IPS-15b (cell line): ENCODE results near the gene LMBR1.

Experiments used
- H3K27me3 ChIP-seq: one replicate; pipeline ENCODE4 v1.6.1; 2013; ENCODE audit warnings: low read length; ENCODE audit not compliant: control insufficient read depth, insufficient read depth
- H3K36me3 ChIP-seq: one replicate; pipeline ENCODE4 v1.6.1; 2013; ENCODE audit warnings: low read length; ENCODE audit not compliant: control insufficient read depth, insufficient read depth
- H3K4me1 ChIP-seq: one replicate; pipeline ENCODE4 v1.6.1; 2013; ENCODE audit warnings: mild to moderate bottlenecking, low read length; ENCODE audit not compliant: control insufficient read depth, insufficient read depth
- H3K4me3 ChIP-seq: one replicate; pipeline ENCODE4 v1.5.1; 2013; ENCODE audit warnings: low read depth, low read length
- H3K9ac ChIP-seq: one replicate; pipeline ENCODE4 v1.6.1; 2013; ENCODE audit warnings: low read depth, mild to moderate bottlenecking, low read length
- H3K9me3 ChIP-seq: one replicate; pipeline ENCODE4 v1.6.1; 2013; ENCODE audit warnings: mild to moderate bottlenecking, low read length; ENCODE audit not compliant: control insufficient read depth, insufficient read depth

The LMBR1 gene

GRCh38 chr7:156746891-156747290 is 146.1 kb downstream of the LMBR1 start:
- H3K9me3 ChIP-seq = no peaks in the 10 kb centered on the region
- no peaks in the 10 kb centered on the region for H3K27me3 ChIP-seq
- no peaks in the 10 kb centered on the region for H3K36me3 ChIP-seq
- H3K9ac ChIP-seq = no peak overlapping the region
- H3K4me3 ChIP-seq = no peak overlapping the region
- H3K4me1 ChIP-seq = no peaks in the 10 kb centered on the region

DNA sequence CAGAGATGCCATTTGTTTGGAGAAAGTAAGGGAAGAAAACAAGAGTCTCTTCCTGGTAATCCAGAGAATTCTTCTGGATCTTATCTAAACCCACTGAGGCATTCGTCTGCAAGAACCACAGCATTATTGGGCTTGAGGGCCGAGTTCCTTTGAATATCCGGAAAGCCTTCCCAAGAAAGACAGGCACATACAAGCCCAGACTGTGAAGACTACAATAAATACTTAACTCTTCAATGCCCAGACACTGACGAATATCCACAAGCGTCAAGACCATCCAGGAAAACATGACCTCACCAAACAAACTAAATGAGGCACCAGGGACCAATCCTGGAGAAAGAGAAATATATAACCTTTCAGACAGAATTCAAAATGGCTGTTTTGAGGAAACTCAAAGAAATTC is 153.4 kb downstream of the LMBR1 start:
- H3K4me1 ChIP-seq = no peaks in the 10 kb centered on the region
- no peaks in the 10 kb centered on the region for H3K36me3 ChIP-seq
- no peaks in the 10 kb centered on the region for H3K9me3 ChIP-seq
- H3K9ac ChIP-seq = no peak overlapping the region
- no peak overlapping the region for H3K4me3 ChIP-seq
- no peaks in the 10 kb centered on the region for H3K27me3 ChIP-seq

DNA sequence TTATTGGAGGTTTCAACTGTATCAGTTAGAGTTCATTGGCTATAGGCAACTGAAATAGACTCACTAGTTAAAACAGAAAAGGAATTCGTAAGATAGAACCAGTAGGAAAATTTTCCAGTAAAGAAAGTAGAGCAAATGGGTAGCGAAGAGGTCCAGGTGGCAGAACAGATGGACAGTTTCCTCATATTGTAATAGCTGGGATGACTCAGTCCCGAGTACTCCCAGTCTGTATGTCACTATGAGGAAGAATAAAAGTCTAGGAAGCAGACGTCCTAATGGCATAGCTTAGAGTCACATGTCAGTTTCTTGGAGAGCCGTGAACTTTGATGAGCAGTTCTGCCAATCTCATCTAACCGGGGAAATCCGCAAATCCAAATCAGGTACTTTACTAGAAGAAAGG is 157.1 kb downstream of the LMBR1 start:
- H3K4me3 ChIP-seq = no peak overlapping the region
- H3K9me3 ChIP-seq = no peaks in the 10 kb centered on the region
- H3K9ac ChIP-seq = no peak overlapping the region
- H3K36me3 ChIP-seq = no peaks in the 10 kb centered on the region
- no peaks in the 10 kb centered on the region for H3K27me3 ChIP-seq
- no peaks in the 10 kb centered on the region for H3K4me1 ChIP-seq

DNA sequence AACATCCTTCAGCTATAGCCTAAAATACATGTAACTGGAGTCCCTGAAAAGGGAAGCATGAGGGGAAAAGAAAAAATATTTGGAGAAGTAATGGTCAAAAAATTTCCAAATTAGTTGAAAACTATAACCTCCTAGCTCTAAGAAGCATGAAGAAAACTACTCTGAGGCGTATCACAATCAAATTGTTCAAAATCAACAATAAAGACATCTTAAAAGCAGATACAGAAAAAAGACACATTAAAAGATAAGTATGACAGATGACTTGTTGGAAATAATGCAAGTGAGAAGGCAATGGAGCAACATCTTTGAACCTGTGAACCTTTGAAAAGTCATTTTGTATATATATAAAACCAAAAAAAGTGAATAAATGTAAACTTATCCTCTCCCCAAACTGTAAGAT is 159.3 kb downstream of the LMBR1 start:
- Histone ChIP-seq H3K27me3 (no peaks in the 10 kb centered on the region), H3K9me3 (no peaks in the 10 kb centered on the region), H3K9ac (no peak overlapping the region), H3K36me3 (no peaks in the 10 kb centered on the region), H3K4me1 (no peaks in the 10 kb centered on the region), H3K4me3 (no peak overlapping the region)

DNA sequence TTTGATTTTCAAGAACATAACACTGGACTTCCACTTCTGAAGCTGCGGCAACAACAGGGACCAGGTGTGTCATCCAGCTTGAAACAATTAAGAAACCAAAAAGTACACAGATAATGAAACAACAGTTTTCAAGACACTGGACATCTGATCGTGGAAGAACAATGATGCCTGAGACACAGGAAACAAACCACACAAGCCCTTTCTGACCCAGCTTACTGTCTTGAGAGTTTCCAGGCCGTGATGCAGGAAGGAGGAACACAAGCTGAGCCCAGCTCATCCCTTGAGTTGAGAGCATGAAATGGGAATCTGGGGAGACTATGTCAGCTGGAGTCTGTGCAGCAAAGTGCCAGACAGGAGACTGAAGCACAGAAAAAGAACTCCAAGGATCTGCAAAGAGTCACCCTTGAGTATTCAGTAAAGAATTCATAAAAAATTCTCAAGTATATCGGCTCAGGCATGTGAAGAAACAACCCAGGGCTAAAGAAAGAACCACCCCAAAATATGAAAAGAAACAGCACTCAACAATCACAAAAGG is 160.8 kb downstream of the LMBR1 start:
- no peaks in the 10 kb centered on the region for H3K4me1 ChIP-seq
- H3K9ac ChIP-seq = no peak overlapping the region
- no peaks in the 10 kb centered on the region for H3K27me3 ChIP-seq
- H3K36me3 ChIP-seq = no peaks in the 10 kb centered on the region
- no peaks in the 10 kb centered on the region for H3K9me3 ChIP-seq
- H3K4me3 ChIP-seq = no peak overlapping the region

DNA sequence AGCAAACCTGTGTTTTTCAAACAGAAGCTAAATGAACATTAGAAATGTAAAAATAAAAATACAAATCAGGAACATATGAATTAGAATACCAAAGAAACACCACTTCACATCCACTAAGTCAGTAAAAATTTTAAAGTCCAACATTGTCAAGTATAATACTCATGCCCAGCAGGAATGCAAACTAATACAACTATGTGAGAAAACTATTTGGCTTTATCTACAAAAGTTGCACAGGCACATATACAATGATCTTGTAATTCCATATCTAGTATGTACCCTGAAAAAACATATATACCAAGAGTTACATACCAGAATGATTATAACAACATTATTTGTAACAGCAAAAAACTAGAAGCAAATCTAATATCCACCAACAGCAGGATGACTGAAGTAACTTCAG is 161.3 kb downstream of the LMBR1 start:
- H3K4me1 ChIP-seq = no peaks in the 10 kb centered on the region
- no peaks in the 10 kb centered on the region for H3K36me3 ChIP-seq
- no peak overlapping the region for H3K9ac ChIP-seq
- H3K9me3 ChIP-seq = no peaks in the 10 kb centered on the region
- H3K27me3 ChIP-seq = no peaks in the 10 kb centered on the region
- no peak overlapping the region for H3K4me3 ChIP-seq

- H3K27me3 ChIP-seq = no peaks in the 10 kb centered on the region
- no peak overlapping the region for H3K4me3 ChIP-seq
Measured at GRCh38 chr7:156725936-156726335, 167.0 kb downstream of the LMBR1 start.

DNA sequence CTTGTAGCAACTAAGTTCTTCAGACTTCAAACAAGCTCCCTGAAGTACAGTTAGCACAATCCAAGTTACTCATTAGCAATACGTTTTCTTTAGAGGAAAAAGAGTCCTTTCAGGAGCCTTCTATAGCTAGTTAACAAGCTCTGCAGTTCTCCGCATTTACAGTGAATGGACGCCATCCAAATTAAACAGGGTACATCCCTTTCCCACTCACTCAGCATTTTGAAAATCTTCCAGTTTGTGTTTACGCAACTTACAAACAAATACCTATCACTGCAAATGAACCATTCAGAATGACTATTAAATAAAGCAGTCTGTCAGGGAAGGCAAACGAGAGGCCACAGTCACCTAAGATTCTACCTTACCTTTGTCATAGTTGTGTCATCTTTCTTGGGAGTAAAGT is 167.9 kb downstream of the LMBR1 start:
- H3K36me3 ChIP-seq = no peaks in the 10 kb centered on the region
- H3K9ac ChIP-seq = no peak overlapping the region
- no peaks in the 10 kb centered on the region for H3K4me1 ChIP-seq
- no peaks in the 10 kb centered on the region for H3K9me3 ChIP-seq
- H3K27me3 ChIP-seq = no peaks in the 10 kb centered on the region
- no peak overlapping the region for H3K4me3 ChIP-seq

More at GRCh38 chr7:156725936-156726335, 167.0 kb downstream of the LMBR1 start:
- Histone ChIP-seq H3K4me1 (no peaks in the 10 kb centered on the region), H3K36me3 (no peaks in the 10 kb centered on the region), H3K9ac (no peak overlapping the region), H3K9me3 (no peaks in the 10 kb centered on the region)

DNA sequence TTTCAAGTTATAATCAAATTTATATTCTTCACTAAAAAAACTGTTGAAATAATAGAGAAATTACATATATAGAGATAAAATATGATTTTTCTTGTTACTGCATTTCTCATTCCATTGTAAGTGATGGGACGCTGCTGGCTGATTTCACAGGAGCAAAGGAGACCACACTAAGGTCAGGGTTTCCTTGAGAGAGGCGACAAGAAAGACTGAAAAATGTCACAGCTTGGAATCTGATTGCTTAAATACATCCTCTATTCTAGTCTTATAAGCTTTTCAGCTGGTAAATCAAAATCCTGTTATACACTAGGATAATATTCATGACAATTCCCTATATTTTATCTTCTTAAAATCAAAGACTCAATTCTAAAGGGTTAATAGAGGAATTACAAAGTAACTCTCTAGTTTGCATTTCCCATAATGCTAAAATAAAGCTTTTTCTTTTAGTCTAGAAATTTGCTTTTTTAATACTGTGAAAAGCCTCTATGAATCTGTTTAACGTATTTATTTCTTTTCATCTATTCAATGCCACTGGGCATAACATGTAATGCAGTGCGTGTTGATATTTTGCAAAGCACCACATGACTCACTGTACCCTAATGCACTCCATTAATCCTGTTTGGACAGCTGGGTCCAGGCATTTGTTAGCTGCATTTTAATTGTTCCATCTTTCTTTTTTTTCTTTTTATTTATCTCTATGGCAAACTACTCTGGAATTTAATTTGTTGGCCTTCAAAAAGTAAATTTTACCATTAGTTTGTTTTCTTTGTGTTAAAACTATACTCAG is 170.7 kb downstream of the LMBR1 start:
- H3K4me1 ChIP-seq = no peaks in the 10 kb centered on the region
- no peaks in the 10 kb centered on the region for H3K9me3 ChIP-seq
- H3K27me3 ChIP-seq = no peaks in the 10 kb centered on the region
- H3K9ac ChIP-seq = no peak overlapping the region
- H3K36me3 ChIP-seq = no peaks in the 10 kb centered on the region
- H3K4me3 ChIP-seq = no peak overlapping the region

GRCh38 chr7:156703773-156704482 is 189.1 kb downstream of the LMBR1 start:
- H3K27me3 ChIP-seq = no peaks in the 10 kb centered on the region
- H3K36me3 ChIP-seq = peaks cover 4% of the 10 kb centered on the region
- no peaks in the 10 kb centered on the region for H3K4me1 ChIP-seq
- H3K9me3 ChIP-seq = no peaks in the 10 kb centered on the region
- H3K9ac ChIP-seq = no peak overlapping the region
- H3K4me3 ChIP-seq = no peak overlapping the region

- H3K9me3 ChIP-seq = no peaks in the 10 kb centered on the region
- no peaks in the 10 kb centered on the region for H3K4me1 ChIP-seq
Measured at GRCh38 chr7:156703209-156703608, 189.8 kb downstream of the LMBR1 start.

DNA sequence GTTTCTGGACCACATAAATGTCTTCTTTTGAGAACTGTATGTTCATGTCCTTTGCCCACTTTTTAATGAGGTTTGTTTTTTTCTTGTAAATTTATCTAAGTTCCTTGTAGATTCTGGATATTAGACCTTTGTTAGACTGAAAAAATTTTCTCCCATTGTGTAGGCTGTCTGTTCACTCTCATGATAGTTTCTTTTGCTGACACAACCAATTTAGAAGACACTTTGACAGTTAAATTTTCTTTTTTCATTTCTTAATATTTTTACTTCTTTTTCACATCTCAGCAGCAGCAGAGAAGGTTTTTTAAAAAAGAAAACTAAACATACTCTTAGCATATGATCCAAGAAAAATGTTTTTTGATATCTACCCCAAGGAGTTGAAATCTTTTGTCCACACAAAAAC is 190.6 kb downstream of the LMBR1 start:
- Histone ChIP-seq H3K9me3 (no peaks in the 10 kb centered on the region), H3K36me3 (peaks cover 7% of the 10 kb centered on the region), H3K4me1 (no peaks in the 10 kb centered on the region), H3K27me3 (no peaks in the 10 kb centered on the region), H3K4me3 (no peak overlapping the region), H3K9ac (no peak overlapping the region)

More at GRCh38 chr7:156703209-156703608, 189.8 kb downstream of the LMBR1 start:
- Histone ChIP-seq H3K27me3 (no peaks in the 10 kb centered on the region), H3K36me3 (peaks cover 7% of the 10 kb centered on the region), H3K4me3 (no peak overlapping the region), H3K9ac (no peak overlapping the region)
